Lung (tissue), 12 donors: ENCODE results near the gene RANGAP1. TPM values are rescaled to one million over a fixed set of nuclear protein-coding genes. Genes with fewer than 3 reads are reported as not detected.

Experiments
- ATAC-seq: fragments of 200-7000 bp; cut with Tn5 transposase; one replicate; pipeline ENCODE4 v1.9.1; 2020; ENCODE audit warnings: moderate number of reproducible peaks; ENCODE audit not compliant: insufficient read depth, low FRiP score
- DNase-seq, 3 donors: peaks; one replicate each; pipeline ENCODE4 v3.0.0-alpha.2; 2013 to 2017
- H3K27ac ChIP-seq, 2 donors: one replicate each; pipeline ENCODE4 v1.5.1; 2013; ENCODE audit warnings: mild to moderate bottlenecking in 2 of 2, moderate library complexity in 2 of 2, control low read depth in 1 of 2, inconsistent platforms in 1 of 2, low read depth in 1 of 2, low read length in 1 of 2
- H3K27me3 ChIP-seq, 3 donors: one replicate each; pipeline ENCODE4 v1.5.1; 2013; ENCODE audit warnings: low read length in 2 of 3; ENCODE audit not compliant: control insufficient read depth in 3 of 3, insufficient read depth in 3 of 3
- H3K36me3 ChIP-seq, 4 donors: one replicate each; pipeline ENCODE4 v1.5.1; 2013; ENCODE audit warnings: low read length in 4 of 4, mild to moderate bottlenecking in 1 of 4, moderate library complexity in 1 of 4; ENCODE audit not compliant: control insufficient read depth in 4 of 4, insufficient read depth in 4 of 4
- H3K4me1 ChIP-seq, 5 donors: one replicate each; pipeline ENCODE4 v1.5.1; 2013; ENCODE audit warnings: low read length in 5 of 5, mild to moderate bottlenecking in 2 of 5, moderate library complexity in 1 of 5; ENCODE audit not compliant: control insufficient read depth in 5 of 5, insufficient read depth in 5 of 5
- H3K4me3 ChIP-seq: one replicate; pipeline ENCODE4 v1.5.1; 2013; ENCODE audit warnings: mild to moderate bottlenecking, control low read depth, moderate library complexity
- H3K9ac ChIP-seq, 2 donors: one replicate each; pipeline ENCODE4 v1.5.1; 2013; ENCODE audit warnings: low read length in 2 of 2, control low read depth in 1 of 2; ENCODE audit not compliant: insufficient read depth in 1 of 2
- H3K9me3 ChIP-seq, 4 donors: one replicate each; pipeline ENCODE4 v1.5.1; 2013; ENCODE audit warnings: low read length in 3 of 4, mild to moderate bottlenecking in 1 of 4, moderate library complexity in 1 of 4; ENCODE audit not compliant: control insufficient read depth in 4 of 4, insufficient read depth in 3 of 4
- CTCF ChIP-seq: IDR thresholded peaks from 2 replicates; pipeline ENCODE4 v1.5.1; 2012; ENCODE audit warnings: mild to moderate bottlenecking; ENCODE audit errors: control extremely low read depth, extremely low read depth
- WGBS, 2 donors: extraction: QIAGEN DNeasy Blood & Tissue Kit; methylation state at CpG; one replicate each; pipeline ENCODE4 v1.1.7; 2013; 5-methylcytosine and 5-hydroxymethylcytosine counted together
- polyA plus RNA-seq, 2 donors: library from polyadenylated mRNA; stranded (reverse); fragments of 200-250 nt; gene quantifications; one replicate each; pipeline ENCODE4 v1.2.1, GENCODE V29; 2013
- total RNA-seq, 2 donors: library from RNA; depleted of rRNA in 1 of 2; stranded (reverse); fragments of >200 nt in 1 of 2; gene quantifications; one replicate each; pipeline ENCODE4 v1.2.1, GENCODE V29; 2014 to 2021
- donor health status: control.
- donor health status: control.
- donor health status: Bipolar disorder and iron deficiency.
- donor health status: healthy.
- donor health status: DM: yes; HTN: yes; CAD: no.

Gene RANGAP1
- total and polyA plus RNA-seq, 4 donors: 21.7 to 49.3 (median 41.2) TPM

GRCh38 chr22:41315586-41315985, 29.6 kb upstream of the RANGAP1 start:
- H3K27me3 ChIP-seq: no peaks in the 10 kb centered on the region
- peaks cover 0 to 5% (median 0%) of the 10 kb centered on the region in 5 donors for H3K4me1 ChIP-seq
- peaks cover 0 to 7% (median 3%) of the 10 kb centered on the region in 4 donors for H3K36me3 ChIP-seq
- H3K4me3 ChIP-seq: no peak overlapping the region
- ATAC-seq (no peak), DNase-seq (no peak)
- TF ChIP-seq CTCF: no peak
- no peaks in the 10 kb centered on the region for H3K9me3 ChIP-seq
- no peak overlapping the region for H3K9ac ChIP-seq
- H3K27ac ChIP-seq: no peak overlapping the region
- WGBS, 2 donors: 82 to 83% methylated on average over 1 of the region's 1 CpG

- Histone ChIP-seq H3K27ac (no peak overlapping the region), H3K27me3 (no peaks in the 10 kb centered on the region), H3K4me3 (no peak overlapping the region), H3K9ac (no peak overlapping the region), H3K9me3 (no peaks in the 10 kb centered on the region), H3K4me1 (peaks cover 0 to 3% (median 0%) of the 10 kb centered on the region in 5 donors), H3K36me3 (peaks cover 2 to 3% (median 3%) of the 10 kb centered on the region in 4 donors)
- WGBS, 2 donors: 95 to 97% methylated on average over 8 of the region's 8 CpGs
- DNase-seq (no peak), ATAC-seq (no peak)
- no peak for TF ChIP-seq CTCF
These were observed 28.8 kb upstream of the RANGAP1 start for GRCh38 chr22:41314821-41315220.

- Histone ChIP-seq H3K4me1 (peaks cover 0 to 7% (median 0%) of the 10 kb centered on the region in 5 donors), H3K9me3 (no peaks in the 10 kb centered on the region), H3K4me3 (no peak overlapping the region), H3K27ac (no peak overlapping the region), H3K36me3 (peaks cover 0 to 13% (median 4%) of the 10 kb centered on the region in 4 donors), H3K9ac (no peak overlapping the region), H3K27me3 (no peaks in the 10 kb centered on the region)
- WGBS, 2 donors: 91 to 94% methylated on average over 5 of the region's 5 CpGs
- no peak for DNase-seq
- no peak for TF ChIP-seq CTCF
- no peak for ATAC-seq
These were observed 25.5 kb upstream of the RANGAP1 start for GRCh38 chr22:41311487-41311886.

- Histone ChIP-seq H3K9me3 (no peaks in the 10 kb centered on the region), H3K9ac (no peak overlapping the region), H3K36me3 (peaks cover 0 to 13% (median 4%) of the 10 kb centered on the region in 4 donors), H3K27me3 (no peaks in the 10 kb centered on the region), H3K27ac (no peak overlapping the region), H3K4me3 (no peak overlapping the region), H3K4me1 (peaks cover 0 to 10% (median 0%) of the 10 kb centered on the region in 5 donors)
- ATAC-seq (no peak), DNase-seq (no peak)
- WGBS, 2 donors: 83 to 89% methylated on average over 1 of the region's 1 CpG
- TF ChIP-seq CTCF: no peak
These were observed 24.3 kb upstream of the RANGAP1 start for GRCh38 chr22:41310336-41310735.
